HG03442 (cell line): ENCODE data around the gene PTCHD4.

Experiments used
- ATAC-seq: cut with Tn5 transposase; IDR thresholded peaks from one replicate; pipeline ENCODE4 v1.9.1; 2021; ENCODE audit warnings: mild to moderate bottlenecking, moderate library complexity; ENCODE audit not compliant: unreplicated experiment

PTCHD4 gene

DNA sequence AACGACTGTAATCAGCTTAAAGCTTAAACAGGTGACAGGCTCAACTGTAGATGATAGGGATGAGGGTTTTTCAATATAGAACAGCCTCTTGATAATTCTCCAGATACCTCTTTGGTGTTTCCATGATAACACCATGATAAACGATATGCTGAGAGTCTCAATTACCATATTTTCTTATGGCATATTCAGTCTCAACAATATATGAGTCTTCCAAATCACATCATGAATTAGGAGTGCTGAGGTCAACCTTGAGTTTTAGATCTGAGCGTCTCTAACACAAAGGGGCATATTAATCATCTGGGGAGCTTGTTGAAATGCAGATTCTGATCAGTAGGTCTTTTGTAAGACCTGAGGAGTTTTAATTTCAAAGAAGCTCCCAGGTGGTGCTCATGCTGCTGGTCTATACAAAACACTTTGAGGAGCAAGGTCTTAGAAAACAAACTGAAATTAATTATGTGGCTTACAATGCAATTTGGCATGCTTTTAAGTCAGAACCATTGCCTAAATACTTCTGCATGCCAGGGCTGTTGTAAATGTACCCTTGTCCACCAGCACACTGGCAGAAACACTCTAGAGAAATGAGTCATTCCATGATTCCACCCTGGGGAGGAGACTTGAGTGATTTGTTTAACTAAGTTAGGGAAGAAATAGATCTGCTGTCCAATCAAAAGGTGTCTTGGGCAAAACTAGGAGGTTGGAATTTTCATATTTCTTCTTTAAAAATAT lies 49.6 kb downstream of the PTCHD4 start:
- ATAC-seq: no peak
